PC-3 (cell line): ENCODE results near the gene DCUN1D1. TPM values are rescaled to one million over a fixed set of nuclear protein-coding genes. Genes with fewer than 3 reads are reported as not detected.
"Not testable (repeated sequence)": the region's sequence is repeated elsewhere in the genome, so short reads cannot be mapped to it uniquely, and the experiment has no call there.

Experiments
- ATAC-seq: fragments of 200-7000 bp; cut with Tn5 transposase; 2 replicates; pipeline ENCODE4 v1.9.1; 2020; ENCODE audit warnings: mild to moderate bottlenecking, moderate library complexity
- BruUV-seq: library from RNA; stranded (reverse); fragments of 400-500 nt; replicated peaks from 2 replicates; lab custom pipeline; 2021; lab: Mats Ljungman, UMichigan
- CTCF ChIA-PET: fragments of 300-600 bp; sonication (Branson Sonifier 250); formaldehyde crosslinking; loops from one replicate; lab custom pipeline; 2022; ENCODE audit warnings: antibody characterized with exemption; lab: Charles Lee
- POLR2A ChIA-PET: fragments of 300-600 bp; sonication (Branson Sonifier 250); formaldehyde crosslinking; loops from one replicate; lab custom pipeline; 2022; ENCODE audit warnings: antibody characterized with exemption; ENCODE audit not compliant: unreplicated experiment; lab: Charles Lee
- DNase-seq: peaks from one replicate; pipeline ENCODE4 v3.0.0-alpha.2; 2015
- H2AFZ ChIP-seq: fragments of 300-600 bp; sonication (generic); 2 replicates; pipeline ENCODE4 v1.6.0; 2016; ENCODE audit warnings: antibody characterized with exemption, low read length
- H3F3A ChIP-seq: fragments of 300-600 bp; sonication (generic); one replicate; pipeline ENCODE4 v1.6.0; 2017; ENCODE audit warnings: antibody characterized with exemption, low read length, control low read depth, mild to moderate bottlenecking; ENCODE audit not compliant: unreplicated experiment
- H3K27ac ChIP-seq: fragments of 300-600 bp; sonication (generic); 2 replicates; pipeline ENCODE4 v1.5.1; 2016; ENCODE audit warnings: mild to moderate bottlenecking, low read length
- H3K27me3 ChIP-seq: fragments of 300-600 bp; sonication (generic); 2 replicates; pipeline ENCODE4 v1.6.1; 2016; ENCODE audit warnings: low read length, mixed read lengths
- H3K36me3 ChIP-seq: fragments of 300-600 bp; sonication (generic); 2 replicates; pipeline ENCODE4 v1.6.1; 2016; ENCODE audit warnings: low read depth, mixed run types, low read length, mixed read lengths
- H3K4me1 ChIP-seq: fragments of 300-600 bp; sonication (generic); 2 replicates; pipeline ENCODE4 v1.5.1; 2016; ENCODE audit warnings: low read length; ENCODE audit not compliant: insufficient read depth
- H3K4me2 ChIP-seq: fragments of 300-600 bp; sonication (generic); 2 replicates; pipeline ENCODE4 v1.6.0; 2016; ENCODE audit warnings: low read length
- H3K4me3 ChIP-seq: fragments of 300-600 bp; sonication (generic); 2 replicates; pipeline ENCODE4 v1.5.1; 2016; ENCODE audit warnings: mild to moderate bottlenecking, low read length, mixed read lengths
- H3K79me2 ChIP-seq: fragments of 300-600 bp; sonication (generic); 2 replicates; pipeline ENCODE4 v1.6.1; 2017; ENCODE audit warnings: low read length, mixed read lengths
- H3K9ac ChIP-seq: fragments of 300-600 bp; sonication (generic); 2 replicates; pipeline ENCODE4 v1.6.0; 2016; ENCODE audit warnings: mild to moderate bottlenecking, low read length
- H3K9me2 ChIP-seq: fragments of 300-600 bp; sonication (generic); replicated peaks from 2 replicates; pipeline ENCODE4 v1.6.1; 2016; ENCODE audit warnings: mixed run types, low read length, mixed read lengths
- H3K9me3 ChIP-seq: fragments of 300-600 bp; sonication (generic); 2 replicates; pipeline ENCODE4 v1.6.1; 2016; ENCODE audit warnings: low read length, mixed read lengths
- H4K20me1 ChIP-seq: fragments of 300-600 bp; sonication (generic); 2 replicates; pipeline ENCODE4 v1.6.1; 2016; ENCODE audit warnings: low read length, mixed read lengths
- CTCF ChIP-seq: fragments of 300-600 bp; sonication (generic); conservative IDR thresholded peaks from 2 replicates; pipeline ENCODE4 v1.5.1; 2017; ENCODE audit warnings: antibody characterized with exemption, low read depth, mild to moderate bottlenecking, low read length
- EZH2 ChIP-seq: fragments of 300-600 bp; sonication (generic); IDR thresholded peaks from one replicate; pipeline ENCODE4 v1.6.1; 2017; ENCODE audit warnings: antibody characterized with exemption, mild to moderate bottlenecking, low read length; ENCODE audit not compliant: unreplicated experiment
- EZH2phosphoT487 ChIP-seq: fragments of 300-600 bp; sonication (generic); IDR thresholded peaks from 2 replicates; pipeline ENCODE4 v1.6.1; 2018; ENCODE audit warnings: mild to moderate bottlenecking, antibody characterized with exemption, low read length, borderline replicate concordance
- intact Hi-C: fragments of 100-400 bp; cut with micrococcal nuclease; formaldehyde crosslinking; loops from 2 replicates; pipeline ENCODE4 v1.9.0; 2023
- total RNA-seq: library from RNA; depleted of rRNA; stranded (reverse); fragments of >200 nt; gene quantifications from 2 replicates; pipeline ENCODE4 v1.2.3, GENCODE V29; 2014

The DCUN1D1 gene
- total RNA-seq, 1 experiment from 2014 or later = 39.7 TPM

DNA sequence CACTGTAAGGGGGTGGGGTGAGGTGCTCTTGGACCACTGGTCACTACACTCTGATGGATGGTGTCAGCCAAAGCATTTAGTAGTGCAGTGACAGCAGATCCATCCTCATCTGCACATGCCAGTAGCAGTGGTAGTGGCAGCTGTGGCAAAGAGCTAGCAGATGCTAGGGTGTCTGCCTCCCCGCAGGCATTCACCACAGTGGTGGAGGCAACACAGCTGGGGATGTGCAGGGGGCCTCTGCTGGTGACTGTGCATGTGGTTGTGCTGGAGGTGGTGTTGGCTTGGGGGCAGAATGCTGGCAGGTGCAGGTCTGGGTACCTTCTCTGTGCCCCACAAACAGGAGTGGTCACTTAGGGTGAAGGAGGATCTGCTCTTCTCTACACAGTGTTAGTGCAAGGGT is 19.4 kb upstream of the DCUN1D1 start:
- intact Hi-C loops = no loop called here
- POLR2A ChIA-PET = no interaction called here

GRCh38 chr3:182993486-182994201 is 13.3 kb upstream of the DCUN1D1 start:
- H3K4me1 ChIP-seq, H3K4me2 ChIP-seq, H3K36me3 ChIP-seq, H4K20me1 ChIP-seq, intact Hi-C loops, H3K9me3 ChIP-seq, H3K79me2 ChIP-seq, CTCF ChIA-PET, H3F3A ChIP-seq, H3K27me3 ChIP-seq, DNase-seq, H3K4me3 ChIP-seq, POLR2A ChIA-PET, BruUV-seq, H3K9me2 ChIP-seq, ATAC-seq, H2AFZ ChIP-seq, H3K27ac ChIP-seq, H3K9ac ChIP-seq: not testable (repeated sequence)

More for the DNA sequence above, 19.4 kb upstream of the DCUN1D1 start:
- TF ChIP-seq CTCF (no peak), EZH2 (no peak), EZH2phosphoT487 (no peak)
- H3K36me3 ChIP-seq = no peaks in the 10 kb centered on the region
- CTCF ChIA-PET = no interaction called here
- H3K4me1 ChIP-seq = no peaks in the 10 kb centered on the region
- H3K4me2 ChIP-seq = no peak overlapping the region
- no peaks in the 10 kb centered on the region for H4K20me1 ChIP-seq
- H3K9me3 ChIP-seq = no peaks in the 10 kb centered on the region
- BruUV-seq = no TSS peak
- no peaks in the 10 kb centered on the region for H3K27me3 ChIP-seq
- H3K27ac ChIP-seq = no peak overlapping the region
- no peak for ATAC-seq
- H3K4me3 ChIP-seq = no peak overlapping the region
- no peak for DNase-seq
- H2AFZ ChIP-seq = no peak overlapping the region
- H3K9me2 ChIP-seq = no peaks in the 10 kb centered on the region
- no peak overlapping the region for H3K9ac ChIP-seq
- H3K79me2 ChIP-seq = no peaks in the 10 kb centered on the region
- H3F3A ChIP-seq = no peaks in the 10 kb centered on the region

- ChIA-PET CTCF (no interaction called here), POLR2A (no interaction called here)
- Histone ChIP-seq H3K36me3 (no peaks in the 10 kb centered on the region), H3K4me3 (no peak overlapping the region), H2AFZ (0 out of 2 replicates have a peak overlapping the region, but pooled peaks have one; percentile 20), H3K9ac (no peak overlapping the region), H3K79me2 (no peaks in the 10 kb centered on the region), H3F3A (no peaks in the 10 kb centered on the region), H3K9me2 (no peaks in the 10 kb centered on the region), H3K4me1 (no peaks in the 10 kb centered on the region), H3K4me2 (no peak overlapping the region), H3K27me3 (no peaks in the 10 kb centered on the region), H3K9me3 (no peaks in the 10 kb centered on the region), H3K27ac (no peak overlapping the region), H4K20me1 (no peaks in the 10 kb centered on the region)
- ATAC-seq = peak; percentile 67
- no TSS peak for BruUV-seq
- TF ChIP-seq EZH2phosphoT487 (no peak), CTCF (no peak), EZH2 (no peak)
- intact Hi-C loops = no loop called here
- DNase-seq = peak; percentile 61
Observed at GRCh38 chr3:182989566-182989965, 9.2 kb upstream of the DCUN1D1 start.
